ENCODE data around the gene DDI1. TPM values are rescaled to one million over a fixed set of nuclear protein-coding genes. Genes with fewer than 3 reads are reported as not detected.

The DDI1 gene
- total RNA-seq, 1 experiment from 2014 or later: not detected

DNA sequence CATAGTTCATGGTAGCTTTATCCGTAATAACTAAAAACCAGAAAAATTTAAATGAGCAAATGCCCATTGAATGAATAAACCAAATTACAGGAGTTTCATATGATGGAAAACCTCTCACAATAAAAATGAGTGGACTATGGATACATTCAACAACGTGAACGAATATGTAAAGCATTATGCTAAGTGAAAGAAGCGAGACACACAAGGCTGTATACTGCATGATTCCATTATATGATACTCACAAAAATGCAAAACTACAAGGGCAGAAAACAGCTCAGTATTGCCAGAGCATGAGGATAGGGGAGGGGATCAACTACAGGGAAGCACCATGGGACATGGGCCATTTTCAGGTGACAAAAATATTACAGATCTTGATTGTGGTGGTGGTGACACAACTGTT, 22.2 kb downstream of the DDI1 start:
- no peaks in the 10 kb centered on the region for H3K79me2 ChIP-seq (ENCODE audit: low read length)
- H3K9me3 ChIP-seq (ENCODE audit: low read length): no peaks in the 10 kb centered on the region
- DNase-seq (no peak), ATAC-seq (no peak)
- intact Hi-C loops (cut with micrococcal nuclease): no loop called here
- H3K4me2 ChIP-seq (ENCODE audit: low read length): no peak overlapping the region
- H3K9me2 ChIP-seq (replicated peaks; ENCODE audit: low read length): no peaks in the 10 kb centered on the region
- no TSS peak for BruUV-seq (replicated peaks)
- CTCF ChIA-PET: no interaction called here
- no peak overlapping the region for H3K9ac ChIP-seq (ENCODE audit: low read length)
- POLR2A ChIA-PET (ENCODE audit: unreplicated experiment): no interaction called here
- no peak overlapping the region for H2AFZ ChIP-seq (ENCODE audit: low read length)
- no peaks in the 10 kb centered on the region for H3K4me1 ChIP-seq (ENCODE audit: insufficient read depth, low read length)
- H3K27ac ChIP-seq (ENCODE audit: low read length): no peak overlapping the region
- peaks cover 38% of the 10 kb centered on the region; the same call in 1 of the 2 replicates for H3K27me3 ChIP-seq (ENCODE audit: low read length)
- H4K20me1 ChIP-seq (ENCODE audit: low read length): no peaks in the 10 kb centered on the region
- H3K36me3 ChIP-seq (ENCODE audit: low read depth, low read length): no peaks in the 10 kb centered on the region
- no peaks in the 10 kb centered on the region for H3F3A ChIP-seq (ENCODE audit: low read length, unreplicated experiment)
- TF ChIP-seq EZH2phosphoT487 (IDR thresholded peaks at IDR 0.05; ENCODE audit: borderline replicate concordance, low read length) (no peak), EZH2 (IDR thresholded peaks at IDR 0.05; ENCODE audit: low read length, unreplicated experiment) (no peak)
- TF ChIP-seq, protein P1, sequence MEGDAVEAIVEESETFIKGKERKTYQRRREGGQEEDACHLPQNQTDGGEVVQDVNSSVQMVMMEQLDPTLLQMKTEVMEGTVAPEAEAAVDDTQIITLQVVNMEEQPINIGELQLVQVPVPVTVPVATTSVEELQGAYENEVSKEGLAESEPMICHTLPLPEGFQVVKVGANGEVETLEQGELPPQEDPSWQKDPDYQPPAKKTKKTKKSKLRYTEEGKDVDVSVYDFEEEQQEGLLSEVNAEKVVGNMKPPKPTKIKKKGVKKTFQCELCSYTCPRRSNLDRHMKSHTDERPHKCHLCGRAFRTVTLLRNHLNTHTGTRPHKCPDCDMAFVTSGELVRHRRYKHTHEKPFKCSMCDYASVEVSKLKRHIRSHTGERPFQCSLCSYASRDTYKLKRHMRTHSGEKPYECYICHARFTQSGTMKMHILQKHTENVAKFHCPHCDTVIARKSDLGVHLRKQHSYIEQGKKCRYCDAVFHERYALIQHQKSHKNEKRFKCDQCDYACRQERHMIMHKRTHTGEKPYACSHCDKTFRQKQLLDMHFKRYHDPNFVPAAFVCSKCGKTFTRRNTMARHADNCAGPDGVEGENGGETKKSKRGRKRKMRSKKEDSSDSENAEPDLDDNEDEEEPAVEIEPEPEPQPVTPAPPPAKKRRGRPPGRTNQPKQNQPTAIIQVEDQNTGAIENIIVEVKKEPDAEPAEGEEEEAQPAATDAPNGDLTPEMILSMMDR (conservative IDR thresholded peaks at IDR 0.05; ENCODE audit: low read depth, low read length): no peak
- no peak overlapping the region for H3K4me3 ChIP-seq (ENCODE audit: low read length)

GRCh38 chr11:104060004-104060794, 23.8 kb downstream of the DDI1 start:
- Histone ChIP-seq H3F3A (ENCODE audit: low read length, unreplicated experiment) (no peaks in the 10 kb centered on the region), H3K27ac (ENCODE audit: low read length) (no peak overlapping the region), H3K4me2 (ENCODE audit: low read length) (no peak overlapping the region), H3K9ac (ENCODE audit: low read length) (no peak overlapping the region), H3K4me3 (ENCODE audit: low read length) (no peak overlapping the region), H3K9me2 (replicated peaks; ENCODE audit: low read length) (no peaks in the 10 kb centered on the region), H3K79me2 (ENCODE audit: low read length) (no peaks in the 10 kb centered on the region), H3K4me1 (ENCODE audit: insufficient read depth, low read length) (no peaks in the 10 kb centered on the region), H4K20me1 (ENCODE audit: low read length) (no peaks in the 10 kb centered on the region), H3K36me3 (ENCODE audit: low read depth, low read length) (no peaks in the 10 kb centered on the region), H2AFZ (ENCODE audit: low read length) (no peak overlapping the region), H3K27me3 (ENCODE audit: low read length) (peaks cover 29% of the 10 kb centered on the region; the same call in 1 of the 2 replicates), H3K9me3 (ENCODE audit: low read length) (no peaks in the 10 kb centered on the region)
- intact Hi-C loops (cut with micrococcal nuclease): no loop called here
- ATAC-seq (peak; percentile 35; the same call in 1 of the 2 replicates), DNase-seq (no peak)
- ChIA-PET CTCF (no interaction called here), POLR2A (ENCODE audit: unreplicated experiment) (no interaction called here)
- no peak for TF ChIP-seq EZH2 (IDR thresholded peaks at IDR 0.05; ENCODE audit: low read length, unreplicated experiment)
- no peak for TF ChIP-seq EZH2phosphoT487 (IDR thresholded peaks at IDR 0.05; ENCODE audit: borderline replicate concordance, low read length)
- TF ChIP-seq, protein P1 (conservative IDR thresholded peaks at IDR 0.05; ENCODE audit: low read depth, low read length): no peak
- BruUV-seq (replicated peaks): no TSS peak

- Histone ChIP-seq H3K9me3 (ENCODE audit: low read length) (no peaks in the 10 kb centered on the region), H3K4me2 (ENCODE audit: low read length) (no peak overlapping the region), H3K9me2 (replicated peaks; ENCODE audit: low read length) (no peaks in the 10 kb centered on the region), H4K20me1 (ENCODE audit: low read length) (no peaks in the 10 kb centered on the region), H2AFZ (ENCODE audit: low read length) (no peak overlapping the region), H3K27ac (ENCODE audit: low read length) (no peak overlapping the region), H3F3A (ENCODE audit: low read length, unreplicated experiment) (no peaks in the 10 kb centered on the region), H3K36me3 (ENCODE audit: low read depth, low read length) (no peaks in the 10 kb centered on the region), H3K79me2 (ENCODE audit: low read length) (no peaks in the 10 kb centered on the region), H3K27me3 (ENCODE audit: low read length) (peaks cover 25% of the 10 kb centered on the region; the same call in 1 of the 2 replicates), H3K4me1 (ENCODE audit: insufficient read depth, low read length) (no peaks in the 10 kb centered on the region), H3K9ac (ENCODE audit: low read length) (no peak overlapping the region), H3K4me3 (ENCODE audit: low read length) (no peak overlapping the region)
- BruUV-seq (replicated peaks): no TSS peak
- no peak for TF ChIP-seq EZH2phosphoT487 (IDR thresholded peaks at IDR 0.05; ENCODE audit: borderline replicate concordance, low read length)
- no peak for TF ChIP-seq EZH2 (IDR thresholded peaks at IDR 0.05; ENCODE audit: low read length, unreplicated experiment)
- TF ChIP-seq, protein P1 (conservative IDR thresholded peaks at IDR 0.05; ENCODE audit: low read depth, low read length): no peak
- ChIA-PET POLR2A (ENCODE audit: unreplicated experiment) (no interaction called here), CTCF (no interaction called here)
- ATAC-seq (no peak), DNase-seq (no peak)
- intact Hi-C loops (cut with micrococcal nuclease): no loop called here
Measured at GRCh38 chr11:104060820-104061219, 24.4 kb downstream of the DDI1 start.

All from PC-3 (cell line).